ENCODE data around the gene PCDHB14. TPM values are rescaled to one million over a fixed set of nuclear protein-coding genes. Genes with fewer than 3 reads are reported as not detected.
"Not testable (repeated sequence)": the region's sequence is repeated elsewhere in the genome, so short reads cannot be mapped to it uniquely, and the experiment has no call there.

Gene PCDHB14
- total and polyA plus RNA-seq, 2 donors (not counting 1 experiment from before 2014, with no cell fraction given): not detected

DNA sequence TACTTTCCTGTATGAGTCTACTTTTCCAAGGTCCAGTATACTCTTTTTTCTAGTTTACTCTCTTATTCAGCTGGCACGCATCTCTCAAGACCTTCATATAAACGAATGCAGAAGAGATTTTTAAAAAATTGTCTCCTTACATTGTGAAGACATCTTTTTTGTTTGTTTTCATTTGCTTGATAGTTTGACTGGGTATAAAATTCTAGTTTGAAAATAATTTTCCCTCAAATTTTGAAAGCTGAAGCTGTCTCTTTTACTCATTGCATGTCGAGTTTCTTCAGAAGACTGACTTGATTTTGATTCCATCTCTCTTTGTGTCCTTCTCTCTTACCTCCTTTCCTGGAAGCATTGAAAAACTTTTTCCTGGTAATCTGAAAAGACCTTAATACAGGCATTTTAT is 26.8 kb upstream of the PCDHB14 start:
- Mint-ChIP-seq H3K27me3 (peaks cover 19% of the 10 kb centered on the region), H3K4me3 (no peak overlapping the region), H3K27ac (no peak overlapping the region), H3K4me1 (no peaks in the 10 kb centered on the region), H3K9me3 (ENCODE audit: insufficient read depth) (peaks cover 9% of the 10 kb centered on the region)
- no peak overlapping the region for H3K4me3 ChIP-seq (ENCODE audit: control extremely low read depth in 1 of 5, extremely low read depth in 1 of 5, insufficient read depth in 1 of 5, low read depth in 2 of 5, low read length in 4 of 5)
- DNase-seq: no peak
- ATAC-seq (ENCODE audit: low read depth): no peak
- WGBS (ENCODE audit: insufficient coverage): no CpG with 5 or more reads among the region's 3 CpGs
- H3K27ac ChIP-seq (ENCODE audit: low read length in 2 of 2): no peak overlapping the region
- intact Hi-C loops (cut with micrococcal nuclease): no loop called here
- no peaks in the 10 kb centered on the region for H3K4me1 ChIP-seq (ENCODE audit: control insufficient read depth in 2 of 2, insufficient read depth in 2 of 2, low read length in 2 of 2)
- no peaks in the 10 kb centered on the region for H3K36me3 ChIP-seq (replicated peaks in 1 of 2; ENCODE audit: control extremely low read depth in 1 of 2, control insufficient read depth in 1 of 2, extremely low read depth in 1 of 2, insufficient read depth in 2 of 2, low read length in 1 of 2)
- no peak overlapping the region for H3K4me2 ChIP-seq (replicated peaks; ENCODE audit: low read depth, low read length, poor library complexity, severe bottlenecking)
- TF ChIP-seq EZH2 (IDR thresholded peaks at IDR 0.05; ENCODE audit: borderline replicate concordance, insufficient read depth, low read depth, low read length, poor library complexity, severe bottlenecking) (no peak), CTCF (IDR thresholded peaks at IDR 0.05) (no peak)
- H3K79me2 ChIP-seq (ENCODE audit: control insufficient read depth, insufficient read depth, low read length): no peaks in the 10 kb centered on the region
- CTCF ChIA-PET: no interaction called here
- POLR2A ChIA-PET: no interaction called here
- peaks cover 0 to 8% (median 4%) of the 10 kb centered on the region in 4 experiments for H3K27me3 ChIP-seq (replicated peaks in 1 of 4; ENCODE audit: control extremely low read depth in 1 of 4, control insufficient read depth in 3 of 4, insufficient read depth in 4 of 4, low read length in 3 of 4)
- H3K9me3 ChIP-seq (ENCODE audit: control extremely low read depth in 1 of 3, control insufficient read depth in 2 of 3, insufficient read depth in 1 of 3, low read length in 2 of 3): peaks cover 4 to 19% (median 19%) of the 10 kb centered on the region in 3 donors
- H4K20me1 ChIP-seq (ENCODE audit: control insufficient read depth, insufficient read depth, low read length, poor library complexity, severe bottlenecking): no peaks in the 10 kb centered on the region
- no peak overlapping the region for H3K9ac ChIP-seq (ENCODE audit: low read length)
- H2AFZ ChIP-seq (ENCODE audit: insufficient read depth, low read depth, low read length, poor library complexity, severe bottlenecking): no peak overlapping the region

DNA sequence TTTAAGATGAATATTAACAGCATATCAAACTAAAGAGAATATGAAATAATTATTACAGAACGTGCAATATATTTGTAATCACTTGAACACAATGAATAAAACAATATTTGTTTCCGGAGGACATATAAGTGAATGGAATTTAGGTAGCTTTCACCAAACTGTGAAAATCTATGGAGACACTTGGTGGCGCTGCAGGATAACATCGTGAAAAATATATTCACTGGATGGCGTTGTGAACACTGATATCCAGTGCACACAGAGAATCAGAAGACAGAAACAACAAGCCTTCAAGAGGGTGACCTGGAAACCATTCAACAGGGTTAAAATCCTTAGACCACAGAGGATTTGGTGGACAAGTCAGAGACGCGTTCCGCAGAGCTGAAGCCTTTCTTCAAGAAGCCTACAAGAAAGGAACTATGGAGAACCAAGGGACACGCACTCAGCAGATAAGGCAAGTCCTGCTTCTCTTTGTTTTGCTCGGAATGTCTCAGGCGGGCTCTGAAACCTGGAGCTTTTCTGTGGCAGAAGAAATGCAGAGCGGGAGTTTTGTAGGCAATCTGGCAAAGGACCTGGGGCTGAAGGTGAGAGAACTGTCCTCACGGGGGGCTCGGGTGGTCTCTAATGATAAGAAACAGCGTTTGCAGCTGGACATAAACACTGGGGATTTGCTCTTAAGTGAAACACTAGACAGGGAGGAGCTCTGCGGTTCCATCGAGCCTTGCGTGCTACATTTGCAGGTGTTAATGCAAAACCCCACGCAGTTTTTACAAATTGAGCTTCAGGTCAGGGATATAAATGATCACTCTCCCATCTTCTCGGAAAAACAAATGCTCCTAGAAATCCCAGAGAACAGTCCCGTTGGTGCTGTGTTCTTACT is 23.5 kb upstream of the PCDHB14 start, which contains the start of gene PCDHB11:
TSS of gene PCDHB11 (plus strand) at position 269 of the 877 bp plus-strand sequence. CDS start at position 417, 148 bp downstream.
- ChIA-PET POLR2A (no interaction called here), CTCF (interaction anchor here (0.8 to 1.4 kb wide), 2 partner anchors 358 to 364 kb away, joined by 3 to 5 read pairs; no protein-coding TSS in a partner anchor)
- Histone ChIP-seq H3K4me3 (ENCODE audit: control extremely low read depth in 1 of 5, extremely low read depth in 1 of 5, insufficient read depth in 1 of 5, low read depth in 2 of 5, low read length in 4 of 5) (no peak within 1 kb of the TSS), H3K9ac (ENCODE audit: low read length) (no peak within 1 kb of the TSS), H3K4me1 (ENCODE audit: control insufficient read depth in 2 of 2, insufficient read depth in 2 of 2, low read length in 2 of 2) (no peaks in the 10 kb centered on the region), H4K20me1 (ENCODE audit: control insufficient read depth, insufficient read depth, low read length, poor library complexity, severe bottlenecking) (no peaks in the 10 kb centered on the region), H3K9me3 (ENCODE audit: control extremely low read depth in 1 of 3, control insufficient read depth in 2 of 3, insufficient read depth in 1 of 3, low read length in 2 of 3) (peaks cover 4 to 27% (median 16%) of the 10 kb centered on the region in 3 donors), H3K36me3 (replicated peaks in 1 of 2; ENCODE audit: control extremely low read depth in 1 of 2, control insufficient read depth in 1 of 2, extremely low read depth in 1 of 2, insufficient read depth in 2 of 2, low read length in 1 of 2) (no peaks in the 10 kb centered on the region), H2AFZ (ENCODE audit: insufficient read depth, low read depth, low read length, poor library complexity, severe bottlenecking) (peak within 1 kb of the TSS; percentile 16), H3K4me2 (replicated peaks; ENCODE audit: low read depth, low read length, poor library complexity, severe bottlenecking) (no peak within 1 kb of the TSS), H3K27me3 (replicated peaks in 1 of 4; ENCODE audit: control extremely low read depth in 1 of 4, control insufficient read depth in 3 of 4, insufficient read depth in 4 of 4, low read length in 3 of 4) (peaks cover 0 to 8% (median 0%) of the 10 kb centered on the region in 4 experiments), H3K27ac (ENCODE audit: low read length in 2 of 2) (no peak within 1 kb of the TSS), H3K79me2 (ENCODE audit: control insufficient read depth, insufficient read depth, low read length) (no peaks in the 10 kb centered on the region)
- Mint-ChIP-seq H3K4me1 (no peaks in the 10 kb centered on the region), H3K27me3 (peaks cover 6% of the 10 kb centered on the region), H3K4me3 (no peak within 1 kb of the TSS), H3K9me3 (ENCODE audit: insufficient read depth) (peaks cover 6% of the 10 kb centered on the region), H3K27ac (no peak within 1 kb of the TSS)
- intact Hi-C loops (cut with micrococcal nuclease): no loop called here
- no peak for DNase-seq
- TF ChIP-seq CTCF (IDR thresholded peaks at IDR 0.05): no peak
- TF ChIP-seq EZH2 (IDR thresholded peaks at IDR 0.05; ENCODE audit: borderline replicate concordance, insufficient read depth, low read depth, low read length, poor library complexity, severe bottlenecking): no peak
- no peak for ATAC-seq (ENCODE audit: low read depth)
- 47% methylated on average over 15 of the region's 21 CpGs for WGBS (ENCODE audit: insufficient coverage)

DNA sequence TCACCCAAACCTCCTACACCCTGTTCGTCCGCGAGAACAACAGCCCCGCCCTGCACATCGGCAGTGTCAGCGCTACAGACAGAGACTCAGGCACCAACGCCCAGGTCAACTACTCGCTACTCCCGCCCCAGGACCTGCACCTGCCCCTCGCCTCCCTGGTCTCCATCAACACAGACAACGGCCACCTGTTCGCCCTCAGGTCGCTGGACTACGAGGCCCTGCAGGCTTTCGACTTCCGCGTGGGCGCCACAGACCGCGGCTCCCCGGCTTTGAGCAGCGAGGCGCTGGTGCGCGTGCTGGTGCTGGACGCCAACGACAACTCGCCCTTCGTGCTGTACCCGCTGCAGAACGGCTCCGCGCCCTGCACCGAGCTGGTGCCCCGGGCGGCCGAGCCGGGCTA is 22.0 kb upstream of the PCDHB14 start:
- H4K20me1 ChIP-seq (ENCODE audit: control insufficient read depth, insufficient read depth, low read length, poor library complexity, severe bottlenecking); H3K27ac ChIP-seq (ENCODE audit: low read length in 2 of 2); intact Hi-C loops (cut with micrococcal nuclease); H3K79me2 ChIP-seq (ENCODE audit: control insufficient read depth, insufficient read depth, low read length); H3K36me3 ChIP-seq (replicated peaks in 1 of 2; ENCODE audit: control extremely low read depth in 1 of 2, control insufficient read depth in 1 of 2, extremely low read depth in 1 of 2, insufficient read depth in 2 of 2, low read length in 1 of 2); H3K4me2 ChIP-seq (replicated peaks; ENCODE audit: low read depth, low read length, poor library complexity, severe bottlenecking); H3K4me3 ChIP-seq (ENCODE audit: control extremely low read depth in 1 of 5, extremely low read depth in 1 of 5, insufficient read depth in 1 of 5, low read depth in 2 of 5, low read length in 4 of 5); ATAC-seq (ENCODE audit: low read depth); H3K27ac Mint-ChIP-seq; H3K27me3 Mint-ChIP-seq; DNase-seq; H3K4me1 ChIP-seq (ENCODE audit: control insufficient read depth in 2 of 2, insufficient read depth in 2 of 2, low read length in 2 of 2); H3K4me3 Mint-ChIP-seq; POLR2A ChIA-PET; H2AFZ ChIP-seq (ENCODE audit: insufficient read depth, low read depth, low read length, poor library complexity, severe bottlenecking); H3K27me3 ChIP-seq (replicated peaks in 1 of 4; ENCODE audit: control extremely low read depth in 1 of 4, control insufficient read depth in 3 of 4, insufficient read depth in 4 of 4, low read length in 3 of 4); CTCF ChIA-PET; H3K4me1 Mint-ChIP-seq; H3K9me3 Mint-ChIP-seq (ENCODE audit: insufficient read depth); H3K9ac ChIP-seq (ENCODE audit: low read length): not testable (repeated sequence)
- 38% methylated on average over 8 of the region's 38 CpGs for WGBS (ENCODE audit: insufficient coverage)
- H3K9me3 ChIP-seq (ENCODE audit: control extremely low read depth in 1 of 3, control insufficient read depth in 2 of 3, insufficient read depth in 1 of 3, low read length in 2 of 3): peaks cover 4 to 25% (median 15%) of the 10 kb centered on the region in 3 donors
